Lower leg skin (tissue), 3 donors: ENCODE results near the gene TMEM14C.

ENCODE experiments used
- POLR2A ChIP-seq, 2 donors: fragments of 450-650 bp; IDR thresholded peaks; one replicate each; pipeline ENCODE4 v1.6.1; 2016 to 2017; ENCODE audit warnings: antibody characterized with exemption in 2 of 2, mild to moderate bottlenecking in 1 of 2, moderate library complexity in 1 of 2
- TF ChIP-seq, protein P1 (sequence below), 3 donors: fragments of 450-650 bp; IDR thresholded peaks; one replicate each; pipeline ENCODE4 v1.5.1; 2016; ENCODE audit warnings: antibody characterized with exemption in 3 of 3, mild to moderate bottlenecking in 3 of 3, moderate library complexity in 2 of 3

DNA sequence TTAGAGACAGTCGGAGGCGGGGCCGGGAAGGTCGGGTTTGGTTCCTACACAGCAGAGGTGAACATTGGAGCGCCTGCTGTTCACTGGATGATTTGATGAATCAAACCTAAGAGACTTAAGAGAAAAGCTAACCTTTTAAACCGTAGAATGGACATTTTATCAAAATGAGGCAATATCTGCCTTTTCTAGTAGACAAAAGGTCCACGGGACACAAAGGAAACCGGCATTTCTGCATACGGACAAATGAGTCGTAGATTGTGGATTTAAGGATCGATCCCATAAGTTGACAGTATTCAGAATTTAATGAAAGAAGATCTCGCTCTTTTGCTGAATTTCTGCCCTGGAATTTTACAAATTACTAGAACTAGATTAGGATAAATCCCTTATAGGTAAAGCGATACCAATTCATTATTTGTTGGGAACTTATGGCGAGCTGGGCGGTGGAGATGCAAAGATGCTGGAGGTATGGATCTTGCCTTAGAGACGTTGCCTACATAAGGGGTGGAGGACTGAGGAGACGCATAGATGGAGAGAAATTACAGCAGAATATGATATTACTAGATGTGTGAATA lies 27.7 kb upstream of the TMEM14C start:
- TF ChIP-seq, protein P1, sequence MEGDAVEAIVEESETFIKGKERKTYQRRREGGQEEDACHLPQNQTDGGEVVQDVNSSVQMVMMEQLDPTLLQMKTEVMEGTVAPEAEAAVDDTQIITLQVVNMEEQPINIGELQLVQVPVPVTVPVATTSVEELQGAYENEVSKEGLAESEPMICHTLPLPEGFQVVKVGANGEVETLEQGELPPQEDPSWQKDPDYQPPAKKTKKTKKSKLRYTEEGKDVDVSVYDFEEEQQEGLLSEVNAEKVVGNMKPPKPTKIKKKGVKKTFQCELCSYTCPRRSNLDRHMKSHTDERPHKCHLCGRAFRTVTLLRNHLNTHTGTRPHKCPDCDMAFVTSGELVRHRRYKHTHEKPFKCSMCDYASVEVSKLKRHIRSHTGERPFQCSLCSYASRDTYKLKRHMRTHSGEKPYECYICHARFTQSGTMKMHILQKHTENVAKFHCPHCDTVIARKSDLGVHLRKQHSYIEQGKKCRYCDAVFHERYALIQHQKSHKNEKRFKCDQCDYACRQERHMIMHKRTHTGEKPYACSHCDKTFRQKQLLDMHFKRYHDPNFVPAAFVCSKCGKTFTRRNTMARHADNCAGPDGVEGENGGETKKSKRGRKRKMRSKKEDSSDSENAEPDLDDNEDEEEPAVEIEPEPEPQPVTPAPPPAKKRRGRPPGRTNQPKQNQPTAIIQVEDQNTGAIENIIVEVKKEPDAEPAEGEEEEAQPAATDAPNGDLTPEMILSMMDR (IDR thresholded peaks at IDR 0.05) = no peak
- TF ChIP-seq POLR2A (IDR thresholded peaks at IDR 0.05) = no peak
